ENCODE data around the gene RBM19.

The RBM19 gene

GRCh38 chr12:113988976-113989375 lies 22.9 kb upstream of the RBM19 start:
- no peak overlapping the region for H3K27ac ChIP-seq
- no peak for DNase-seq (ENCODE audit: low read depth, low spot score)

GRCh38 chr12:113988064-113988451 lies 21.9 kb upstream of the RBM19 start:
- H3K27ac ChIP-seq: no peak overlapping the region
- DNase-seq (ENCODE audit: low read depth, low spot score): no peak

GRCh38 chr12:113987261-113988063 lies 21.3 kb upstream of the RBM19 start:
- DNase-seq (ENCODE audit: low read depth, low spot score): no peak
- H3K27ac ChIP-seq: no peak overlapping the region

GRCh38 chr12:113984464-113984863 lies 18.3 kb upstream of the RBM19 start:
- DNase-seq (ENCODE audit: low read depth, low spot score): no peak
- H3K27ac ChIP-seq: no peak overlapping the region

- no peak overlapping the region for H3K27ac ChIP-seq
Measured at GRCh38 chr12:113983777-113984448, 17.8 kb upstream of the RBM19 start.

GRCh38 chr12:113983265-113983664 lies 17.1 kb upstream of the RBM19 start:
- no peak for DNase-seq (ENCODE audit: low read depth, low spot score)
- no peak overlapping the region for H3K27ac ChIP-seq

More at GRCh38 chr12:113983777-113984448, 17.8 kb upstream of the RBM19 start:
- no peak for DNase-seq (ENCODE audit: low read depth, low spot score)

- DNase-seq (ENCODE audit: low read depth, low spot score): no peak
- H3K27ac ChIP-seq: no peak overlapping the region
Measured at GRCh38 chr12:113981876-113982275, 15.8 kb upstream of the RBM19 start.

GRCh38 chr12:113980537-113981337 lies 14.6 kb upstream of the RBM19 start:
- peak; percentile 12 for DNase-seq (ENCODE audit: low read depth, low spot score)
- no peak overlapping the region for H3K27ac ChIP-seq

- no peak overlapping the region for H3K27ac ChIP-seq
- no peak for DNase-seq (ENCODE audit: low read depth, low spot score)
Measured at GRCh38 chr12:113980054-113980453, 13.9 kb upstream of the RBM19 start.

GRCh38 chr12:113978080-113978479 lies 12.0 kb upstream of the RBM19 start:
- DNase-seq (ENCODE audit: low read depth, low spot score): no peak
- no peak overlapping the region for H3K27ac ChIP-seq

GRCh38 chr12:113974006-113974405 lies 7.9 kb upstream of the RBM19 start:
- no peak overlapping the region for H3K27ac ChIP-seq
- no peak for DNase-seq (ENCODE audit: low read depth, low spot score)

GRCh38 chr12:113973109-113973904 lies 7.2 kb upstream of the RBM19 start:
- no peak overlapping the region for H3K27ac ChIP-seq
- DNase-seq (ENCODE audit: low read depth, low spot score): no peak

GRCh38 chr12:113971392-113971791 lies 5.3 kb upstream of the RBM19 start:
- DNase-seq (ENCODE audit: low read depth, low spot score): no peak
- no peak overlapping the region for H3K27ac ChIP-seq

- DNase-seq (ENCODE audit: low read depth, low spot score): no peak
- no peak overlapping the region for H3K27ac ChIP-seq
Measured at GRCh38 chr12:113970211-113970610, 4.1 kb upstream of the RBM19 start.

- H3K27ac ChIP-seq: no peak overlapping the region
- DNase-seq (ENCODE audit: low read depth, low spot score): no peak
Measured at GRCh38 chr12:113967368-113967767, 1.2 kb upstream of the RBM19 start.

- no peak for DNase-seq (ENCODE audit: low read depth, low spot score)
- H3K27ac ChIP-seq: no peak overlapping the region
Measured at GRCh38 chr12:113962733-113963132, 3.4 kb downstream of the RBM19 start.

- DNase-seq (ENCODE audit: low read depth, low spot score): peak; percentile 6
- H3K27ac ChIP-seq: no peak overlapping the region
Measured at GRCh38 chr12:113961921-113962710, 4.0 kb downstream of the RBM19 start.

- DNase-seq (ENCODE audit: low read depth, low spot score): no peak
- no peak overlapping the region for H3K27ac ChIP-seq
Measured at GRCh38 chr12:113960030-113960429, 6.1 kb downstream of the RBM19 start.

- no peak overlapping the region for H3K27ac ChIP-seq
- no peak for DNase-seq (ENCODE audit: low read depth, low spot score)
Measured at GRCh38 chr12:113959096-113959495, 7.0 kb downstream of the RBM19 start.
